DMS79 treated with DMSO at 0.1 percent for 48 hours (cell line): ENCODE data around the gene SEMA3E.
"Not testable (repeated sequence)": the region's sequence is repeated elsewhere in the genome, so short reads cannot be mapped to it uniquely, and the experiment has no call there.

Source experiments
- DNase-seq: peaks from one replicate; lab custom pipeline; 2025; lab: John Stamatoyannopoulos, UW

The SEMA3E gene

GRCh38 chr7:83648464-83649241 lies at the start of gene SEMA3E:
Gene SEMA3E (minus strand): TSS chr7:83649139.
- peak; percentile 30 for DNase-seq

GRCh38 chr7:83697804-83698530 lies 49.0 kb upstream of the SEMA3E start:
- DNase-seq, result no peak

DNA sequence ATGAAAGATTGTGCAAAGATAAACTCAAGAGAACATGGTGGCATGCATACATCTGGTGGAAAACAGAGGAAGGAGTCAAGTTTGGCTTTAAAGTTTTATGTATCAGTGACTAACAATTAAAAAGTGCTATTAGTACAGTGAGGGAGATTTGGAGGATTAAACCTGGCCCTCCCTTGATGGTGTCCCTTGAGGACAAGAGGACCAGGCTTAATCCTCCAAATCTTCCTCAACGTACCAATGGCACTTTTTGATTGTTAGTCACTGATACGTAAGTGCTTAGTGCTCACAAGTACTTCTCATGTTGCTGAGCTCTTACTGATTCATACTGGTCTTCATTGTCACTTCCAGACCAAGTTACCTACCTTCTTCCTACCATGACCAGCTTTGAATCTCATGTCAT lies 47.2 kb upstream of the SEMA3E start:
- DNase-seq, result no peak

GRCh38 chr7:83695128-83695960 lies 46.4 kb upstream of the SEMA3E start:
- no peak for DNase-seq

- no peak for DNase-seq
These were observed 44.3 kb upstream of the SEMA3E start for GRCh38 chr7:83693256-83693655.

GRCh38 chr7:83691095-83691494 lies 42.2 kb upstream of the SEMA3E start:
- DNase-seq, result no peak

GRCh38 chr7:83689855-83690254 lies 40.9 kb upstream of the SEMA3E start:
- no peak for DNase-seq

DNA sequence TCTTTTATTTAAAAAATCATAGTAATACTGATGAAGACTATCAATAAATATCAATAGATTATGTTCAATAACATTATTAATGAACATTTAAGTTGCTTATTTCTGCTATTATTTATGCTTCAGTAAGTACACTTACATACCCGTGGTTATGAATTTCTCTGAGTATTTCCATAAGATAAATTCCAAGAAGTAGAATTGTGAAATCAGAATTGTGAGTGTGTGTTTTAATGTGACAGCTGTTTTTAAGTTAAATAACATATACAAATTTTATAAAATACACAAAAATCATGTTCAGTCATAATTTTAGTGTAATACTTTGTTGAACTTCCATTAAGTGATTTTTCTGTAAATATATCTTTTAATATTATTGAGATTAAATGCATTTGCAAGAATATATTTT lies 37.5 kb upstream of the SEMA3E start:
- no peak for DNase-seq

DNA sequence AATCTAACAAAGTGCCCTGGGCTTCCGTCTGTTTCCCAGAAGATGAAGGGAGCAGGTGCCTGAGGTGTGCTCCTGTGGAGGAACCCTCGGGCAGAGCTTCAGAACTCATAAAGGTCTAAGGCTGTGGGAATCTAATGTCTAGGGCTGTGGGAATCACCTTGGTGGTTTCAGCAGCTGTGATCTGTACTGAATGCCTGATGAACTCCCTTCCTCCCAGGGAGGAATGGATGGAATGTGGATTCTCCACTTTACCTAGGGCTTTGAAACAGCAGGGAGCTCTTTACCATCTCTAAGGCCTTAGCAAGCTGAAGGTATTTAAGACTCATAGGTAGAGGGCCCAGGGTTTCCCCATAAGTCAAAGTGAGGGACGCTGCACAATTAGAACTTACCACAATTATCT lies 36.0 kb upstream of the SEMA3E start:
- DNase-seq, result no peak

DNA sequence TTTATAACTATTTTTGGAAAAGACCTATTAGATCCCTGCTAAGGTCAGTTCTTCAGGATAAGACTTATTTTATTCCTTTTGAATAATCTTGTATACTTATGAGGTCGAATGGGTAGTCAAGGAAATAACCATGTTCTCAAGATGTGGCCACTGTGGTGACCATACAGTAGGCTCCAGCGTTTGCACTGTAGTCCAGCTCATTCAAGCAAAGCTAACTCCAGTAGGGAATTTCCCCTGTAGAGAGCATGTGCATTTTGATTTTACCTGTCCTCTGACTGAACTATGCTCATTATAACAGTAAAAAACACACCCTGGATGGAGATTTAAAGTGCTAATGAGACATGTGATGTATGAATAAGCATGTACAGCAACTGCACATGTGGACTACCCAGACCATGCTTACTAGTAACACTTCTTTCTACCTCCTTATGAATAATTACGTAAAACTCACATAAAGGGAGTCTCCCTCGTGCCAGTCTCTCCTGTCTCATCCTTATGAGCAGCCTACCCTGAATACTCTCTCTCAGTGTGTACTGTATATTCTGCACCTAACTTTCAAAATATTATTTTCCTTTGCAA lies 32.4 kb upstream of the SEMA3E start:
- DNase-seq, result no peak

- no peak for DNase-seq
These were observed 28.4 kb upstream of the SEMA3E start for GRCh38 chr7:83677180-83677866.

GRCh38 chr7:83673291-83673690 lies 24.4 kb upstream of the SEMA3E start:
- DNase-seq, result not testable (repeated sequence)

DNA sequence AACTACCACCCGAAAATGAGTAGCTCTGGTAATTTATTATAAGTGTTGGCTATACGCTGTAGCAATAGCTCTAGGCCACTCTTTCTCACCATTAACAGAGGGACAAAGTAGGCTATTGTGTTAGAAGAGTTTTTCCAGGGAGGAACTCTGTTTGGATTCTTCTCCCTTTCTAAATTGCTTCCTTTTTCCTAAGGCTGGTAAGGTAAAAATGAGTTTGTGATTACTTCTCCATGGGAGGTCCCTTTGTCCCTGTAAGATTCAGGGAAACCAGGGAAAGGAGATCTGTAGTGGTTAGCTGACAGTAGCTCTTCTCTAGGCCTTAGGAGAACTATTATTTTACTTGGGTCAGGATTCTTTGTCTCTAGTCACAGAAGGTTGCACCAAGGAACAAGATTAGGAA lies 23.2 kb upstream of the SEMA3E start:
- no peak for DNase-seq

- no peak for DNase-seq
These were observed 14.2 kb upstream of the SEMA3E start for GRCh38 chr7:83663131-83663530.

DNA sequence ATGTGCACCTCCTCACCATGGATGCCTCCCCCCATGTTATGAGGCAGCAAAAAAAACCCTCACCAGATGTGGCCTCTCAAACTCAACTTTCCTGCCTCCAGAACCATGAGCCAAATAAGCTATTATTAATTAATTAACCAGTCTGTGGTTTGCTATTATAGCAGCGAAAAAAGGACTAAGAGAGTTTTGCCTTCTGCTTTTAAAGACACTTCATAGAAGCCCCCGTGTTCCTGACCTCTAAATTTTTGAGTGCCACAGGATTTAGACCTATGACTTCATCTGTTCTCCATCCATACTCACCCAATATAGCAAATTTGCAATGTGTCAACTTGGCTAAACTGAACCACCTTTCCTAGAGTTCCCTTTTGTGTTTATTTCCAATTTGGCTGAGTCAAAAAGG lies 9.2 kb upstream of the SEMA3E start:
- no peak for DNase-seq

DNA sequence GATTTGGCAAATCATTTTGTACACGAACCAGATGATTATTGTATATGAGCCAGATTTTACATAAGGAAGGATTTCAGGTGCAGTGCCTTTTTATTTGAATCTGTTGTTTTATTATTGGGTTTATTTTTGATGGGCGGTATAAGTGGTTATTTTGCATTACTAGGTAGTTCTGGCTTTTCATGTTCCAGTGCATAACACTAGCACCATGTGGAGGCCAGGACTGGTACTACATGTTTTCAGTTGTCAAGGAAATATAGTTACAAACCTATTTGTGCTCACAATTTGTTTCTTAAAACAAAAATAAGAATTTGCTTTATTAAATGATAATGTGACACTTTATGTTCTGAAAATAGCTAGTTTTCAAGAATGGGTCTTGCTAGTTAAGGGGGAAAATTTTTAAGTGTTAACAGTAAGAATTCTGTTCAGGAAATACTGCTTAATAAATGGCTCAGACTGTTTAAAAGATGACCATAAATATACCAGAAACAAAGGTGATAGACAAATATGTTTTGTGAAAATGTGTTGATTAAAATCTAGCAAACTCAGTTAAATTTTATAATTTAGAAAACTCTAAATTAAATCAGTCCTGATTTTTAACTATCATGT lies 7.1 kb upstream of the SEMA3E start:
- no peak for DNase-seq

DNA sequence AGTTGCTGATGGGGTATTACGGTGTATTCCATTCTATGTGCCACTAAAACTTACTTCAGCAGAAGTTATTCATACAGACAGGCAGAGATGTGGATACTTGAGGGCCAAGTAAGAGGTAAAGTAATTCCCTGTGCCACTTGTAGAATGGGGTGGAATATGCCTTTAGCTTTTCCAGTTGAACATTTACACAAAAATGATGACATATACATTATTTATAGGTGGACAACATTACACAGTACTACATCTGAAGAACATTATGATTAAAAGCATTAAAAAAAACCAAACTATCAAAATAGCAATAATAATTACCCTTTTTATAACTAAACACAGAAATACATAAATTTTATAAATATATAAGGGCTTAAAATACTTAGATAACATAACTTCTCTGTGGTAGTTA lies 3.5 kb upstream of the SEMA3E start:
- DNase-seq, result no peak

DNA sequence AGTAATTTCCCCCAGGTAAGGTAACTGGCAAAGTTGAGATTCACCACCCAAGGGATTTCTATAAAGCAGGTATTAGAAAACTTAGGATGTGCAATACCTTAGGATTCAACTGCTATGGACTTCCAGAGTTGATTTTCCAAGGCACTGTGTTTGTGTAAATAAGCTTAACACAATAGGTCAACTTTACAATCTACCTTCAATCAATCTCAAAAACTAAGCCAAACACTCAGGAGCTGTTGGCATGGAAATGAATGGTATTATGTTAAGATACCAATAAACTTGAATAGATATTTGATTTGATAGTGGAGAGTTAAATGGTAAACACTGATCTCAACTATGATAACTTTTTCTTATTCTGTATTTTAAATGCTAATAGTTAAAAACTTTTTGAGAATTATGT lies 762 bp upstream of the SEMA3E start:
- DNase-seq, result no peak

DNA sequence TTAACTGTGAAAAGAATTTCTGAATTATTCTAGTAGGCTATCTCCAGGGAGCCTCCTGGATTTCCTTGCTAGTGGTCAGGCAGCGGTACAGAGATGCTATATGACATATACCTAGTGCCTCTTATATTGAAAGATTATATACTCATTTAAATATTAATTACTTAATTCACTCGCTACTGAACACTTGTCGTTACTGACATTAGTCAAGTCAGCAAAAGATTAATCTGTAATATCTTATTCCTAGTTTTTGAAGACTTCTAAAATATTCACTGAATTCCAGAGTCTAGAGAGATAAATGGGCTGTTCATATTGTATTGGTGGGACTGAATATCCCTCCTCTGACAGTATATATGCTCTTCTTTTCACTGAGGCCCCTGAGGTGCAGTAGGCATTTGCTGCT lies 2.9 kb downstream of the SEMA3E start:
- no peak for DNase-seq

GRCh38 chr7:83643739-83644138 lies 5.2 kb downstream of the SEMA3E start:
- no peak for DNase-seq

DNA sequence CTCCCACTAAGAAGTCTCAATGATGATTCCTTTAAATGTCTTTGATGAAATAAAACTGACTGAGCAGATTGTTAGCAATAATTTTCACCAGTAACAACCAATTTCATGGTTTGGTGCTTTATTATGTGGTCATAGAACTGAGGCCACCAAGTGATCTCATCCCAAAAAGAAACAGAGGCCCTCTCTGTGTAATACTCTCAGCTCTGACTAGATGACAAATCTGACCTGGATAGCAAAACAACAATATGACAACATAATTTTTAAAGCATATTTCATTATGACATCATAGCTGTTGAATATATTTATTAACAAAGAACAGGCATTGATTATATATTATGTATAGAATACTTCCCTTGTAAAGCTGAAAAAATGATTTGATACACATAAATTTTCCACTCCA lies 5.9 kb downstream of the SEMA3E start:
- DNase-seq, result no peak
